MG63 (cell line): Measurements from ENCODE around the gene RASSF4. TPM values are rescaled to one million over a fixed set of nuclear protein-coding genes. Genes with fewer than 3 reads are reported as not detected.

ENCODE experiments used
- DNase-seq: peaks from one replicate; pipeline ENCODE4 v3.0.0-alpha.2; 2020
- H3K27me3 ChIP-seq: fragments of 250-450 bp; sonication (Bioruptor Pico); 2 replicates; pipeline ENCODE4 v1.5.1; 2020; ENCODE audit warnings: mild to moderate bottlenecking, moderate library complexity
- H3K36me3 ChIP-seq: fragments of 250-450 bp; sonication (Bioruptor Pico); 2 replicates; pipeline ENCODE4 v1.5.1; 2020; ENCODE audit warnings: mild to moderate bottlenecking, moderate library complexity
- H3K4me3 ChIP-seq: fragments of 250-450 bp; sonication (Bioruptor Pico); 2 replicates; pipeline ENCODE4 v1.5.1; 2020; ENCODE audit warnings: mild to moderate bottlenecking, moderate library complexity
- H3K9me3 ChIP-seq: fragments of 250-450 bp; sonication (Bioruptor Pico); 2 replicates; pipeline ENCODE4 v1.5.1; 2020; ENCODE audit warnings: mild to moderate bottlenecking, moderate library complexity
- total RNA-seq: library from RNA; depleted of rRNA; stranded (reverse); fragments of >200 nt; shearing (Covaris generic); gene quantifications from 2 replicates; pipeline ENCODE4 v1.2.3, GENCODE V29; 2014; ENCODE audit warnings: low replicate concordance; rRNA removed

Gene RASSF4
- total RNA-seq, 1 experiment from 2014 or later, result 0.26 TPM

- Histone ChIP-seq H3K9me3 (no peaks in the 10 kb centered on the region; the same call in 1 of the 2 replicates), H3K36me3 (no peaks in the 10 kb centered on the region), H3K27me3 (no peaks in the 10 kb centered on the region), H3K4me3 (no peak overlapping the region)
- no peak for DNase-seq
Observed at GRCh38 chr10:45040921-45041542, 81.4 kb downstream of the RASSF4 start.

GRCh38 chr10:45044290-45044689, 84.7 kb downstream of the RASSF4 start:
- H3K27me3 ChIP-seq, result no peaks in the 10 kb centered on the region
- H3K36me3 ChIP-seq, result no peaks in the 10 kb centered on the region
- no peak overlapping the region for H3K4me3 ChIP-seq
- H3K9me3 ChIP-seq, result no peaks in the 10 kb centered on the region; the same call in 1 of the 2 replicates
- DNase-seq, result no peak

Other genes starting within 250 kb of the RASSF4 start
- not detected in 2 replicates for gene TMEM72, start 48.5 kb upstream of the RASSF4 start, total RNA-seq
- 0.44 and 3.5 TPM in 2 replicates for gene DEPP1, start 19.0 kb downstream of the RASSF4 start, total RNA-seq
- 10.9 and 15.5 TPM in 2 replicates for gene ZNF22, start 41.1 kb downstream of the RASSF4 start, total RNA-seq